ENCODE measurements around the gene GGACT.
A peak's percentile ranks its signal among the peaks of the same experiment; 100 is the strongest.

The GGACT gene

GRCh38 chr13:100510208-100510957 lies 78.2 kb downstream of the GGACT start:
- TF ChIP-seq ZNF658 (tag by site-specific recombination; IDR thresholded peaks at IDR 0.05) (no peak), SCRT2 (tag by site-specific recombination; IDR thresholded peaks at IDR 0.05) (peak; percentile 41; the same call in 1 of the 2 replicates)
- H3K9me3 ChIP-seq (ENCODE audit: control insufficient read depth, insufficient read depth, low read depth, low read length) = no peaks in the 10 kb centered on the region
- H3K36me3 ChIP-seq (ENCODE audit: control insufficient read depth in 2 of 2, insufficient read depth in 1 of 2, low read length in 2 of 2) = no peaks in the 10 kb centered on the region
- ChIA-PET POLR2A (no interaction called here), CTCF (interaction anchor here (0.6 to 1.5 kb wide), 3 partner anchors 67 to 594 kb away, joined by 3 to 4 read pairs (median 4); no protein-coding TSS in a partner anchor)
- peaks cover 6% of the 10 kb centered on the region for H3K4me1 ChIP-seq (ENCODE audit: control insufficient read depth, insufficient read depth, low read length)
- H3K27ac ChIP-seq (ENCODE audit: extremely low read depth, low read depth, low read length) = no peak overlapping the region
- H3K4me3 ChIP-seq (ENCODE audit: low read depth, low read length) = no peak overlapping the region

GRCh38 chr13:100508996-100509395 lies 79.6 kb downstream of the GGACT start:
- CTCF ChIA-PET = interaction anchor here (0.6 kb wide), 1 partner anchor 70 kb away, joined by 3 read pairs; no protein-coding TSS in a partner anchor
- H3K4me3 ChIP-seq (ENCODE audit: low read depth, low read length) = no peak overlapping the region
- no peaks in the 10 kb centered on the region for H3K9me3 ChIP-seq (ENCODE audit: control insufficient read depth, insufficient read depth, low read depth, low read length)
- TF ChIP-seq KLF8 (tag by site-specific recombination; IDR thresholded peaks at IDR 0.05) (no peak), ZNF239 (tag by site-specific recombination; IDR thresholded peaks at IDR 0.05) (no peak), ZNF473 (tag by site-specific recombination; IDR thresholded peaks at IDR 0.05) (no peak), GLI4 (tag by site-specific recombination; IDR thresholded peaks at IDR 0.05) (no peak), SP3 (tag by site-specific recombination; IDR thresholded peaks at IDR 0.05) (no peak), ZNF704 (tag by site-specific recombination; IDR thresholded peaks at IDR 0.05) (no peak), ZNF23 (tag by site-specific recombination; IDR thresholded peaks at IDR 0.05; ENCODE audit: borderline replicate concordance) (no peak), GLIS1 (tag by site-specific recombination; IDR thresholded peaks at IDR 0.05) (no peak), ZNF398 (tag by site-specific recombination; IDR thresholded peaks at IDR 0.05) (no peak)
- no peak overlapping the region for H3K27ac ChIP-seq (ENCODE audit: extremely low read depth, low read depth, low read length)
- POLR2A ChIA-PET = no interaction called here
- H3K4me1 ChIP-seq (ENCODE audit: control insufficient read depth, insufficient read depth, low read length) = peaks cover 6% of the 10 kb centered on the region
- H3K36me3 ChIP-seq (ENCODE audit: control insufficient read depth in 2 of 2, insufficient read depth in 1 of 2, low read length in 2 of 2) = no peaks in the 10 kb centered on the region

GRCh38 chr13:100508455-100508854 lies 80.1 kb downstream of the GGACT start:
- Histone ChIP-seq H3K4me1 (ENCODE audit: control insufficient read depth, insufficient read depth, low read length) (peaks cover 6% of the 10 kb centered on the region), H3K4me3 (ENCODE audit: low read depth, low read length) (no peak overlapping the region), H3K27ac (ENCODE audit: extremely low read depth, low read depth, low read length) (no peak overlapping the region), H3K36me3 (ENCODE audit: control insufficient read depth in 2 of 2, insufficient read depth in 1 of 2, low read length in 2 of 2) (no peaks in the 10 kb centered on the region), H3K9me3 (ENCODE audit: control insufficient read depth, insufficient read depth, low read depth, low read length) (no peaks in the 10 kb centered on the region)
- ChIA-PET POLR2A (no interaction called here), CTCF (interaction anchor here (0.6 kb wide), 1 partner anchor 69 kb away, joined by 3 read pairs; no protein-coding TSS in a partner anchor)
- peak; percentile 32; the same call in 1 of the 2 replicates for TF ChIP-seq OSR2 (tag by site-specific recombination; IDR thresholded peaks at IDR 0.05)
- no peak for TF ChIP-seq ZNF404 (tag by site-specific recombination; IDR thresholded peaks at IDR 0.05)
- no peak for TF ChIP-seq ZNF133 (tag by site-specific recombination; IDR thresholded peaks at IDR 0.05)
- no peak for TF ChIP-seq ZNF776 (tag by site-specific recombination; IDR thresholded peaks at IDR 0.05; ENCODE audit: borderline replicate concordance)
- TF ChIP-seq ZBTB26 (tag by site-specific recombination; optimal IDR thresholded peaks at IDR 0.05) = no peak
- 0 out of 2 replicates have a peak, but pooled peaks have one; percentile 26 for TF ChIP-seq ZBTB44 (tag by site-specific recombination; IDR thresholded peaks at IDR 0.05)
- TF ChIP-seq ZNF488 (tag by site-specific recombination; IDR thresholded peaks at IDR 0.05) = peak; percentile 56; the same call in 1 of the 2 replicates
- TF ChIP-seq ZNF112 (tag by site-specific recombination; IDR thresholded peaks at IDR 0.05) = no peak
- TF ChIP-seq ZNF529 (tag by site-specific recombination; IDR thresholded peaks at IDR 0.05; ENCODE audit: insufficient replicate concordance) = no peak
- TF ChIP-seq CTCF (tag by site-specific recombination; IDR thresholded peaks at IDR 0.05) = no peak
